Measurements from ENCODE around the gene GRIK3.

The GRIK3 gene

DNA sequence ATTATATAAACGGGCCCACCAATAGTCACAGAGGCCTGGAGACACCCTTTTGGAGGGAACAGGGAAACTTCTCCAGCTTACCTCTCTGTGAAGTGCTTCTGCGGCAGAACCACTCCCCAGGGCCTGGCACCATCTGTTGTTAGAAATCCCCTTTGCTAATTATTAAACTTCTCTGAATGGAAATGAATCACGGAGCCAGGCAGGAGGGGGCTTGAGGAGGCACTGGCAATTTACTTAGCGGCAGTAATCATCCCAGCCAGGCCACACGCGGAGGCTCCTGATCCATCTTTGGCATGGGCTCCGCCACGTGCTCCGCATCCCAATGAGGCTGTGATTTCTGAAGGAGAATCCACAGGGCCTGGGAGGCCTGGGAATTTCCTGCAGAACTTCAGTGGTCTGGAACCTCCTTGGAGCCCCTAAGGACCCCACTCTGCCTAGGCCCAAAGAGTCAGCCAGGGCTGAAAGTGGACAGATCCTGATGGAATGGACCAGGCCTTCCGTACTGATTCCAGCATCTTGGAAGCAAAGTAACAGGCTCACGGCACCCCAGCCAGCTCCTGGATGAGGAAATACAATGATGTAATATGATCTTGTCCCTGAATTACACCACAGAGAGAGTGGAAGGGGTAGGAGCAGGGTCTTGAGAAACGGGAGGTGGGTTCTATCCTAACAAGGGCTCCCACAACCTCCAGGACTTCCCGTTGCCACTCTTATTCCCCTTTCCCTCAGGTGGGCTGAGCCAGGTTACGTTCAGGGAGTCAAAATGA is 62.3 kb downstream of the GRIK3 start:
- no peak overlapping the region for H3K4me3 ChIP-seq (ENCODE audit: low read depth, low read length)
- in situ Hi-C loops (cut with HindIII; ENCODE audit: low sequenced_read_pairs) = no loop called here
- no peak for DNase-seq (ENCODE audit: low read depth, low spot score)
- TF ChIP-seq CTCF (IDR thresholded peaks at IDR 0.05; ENCODE audit: low read depth, low read length) = no peak

- TF ChIP-seq CTCF (IDR thresholded peaks at IDR 0.05; ENCODE audit: low read depth, low read length) = no peak
- no peak overlapping the region for H3K4me3 ChIP-seq (ENCODE audit: low read depth, low read length)
- in situ Hi-C loops (cut with HindIII; ENCODE audit: low sequenced_read_pairs) = no loop called here
- DNase-seq (ENCODE audit: low read depth, low spot score) = no peak
Observed at GRCh38 chr1:36968730-36969129, 65.6 kb downstream of the GRIK3 start.

DNA sequence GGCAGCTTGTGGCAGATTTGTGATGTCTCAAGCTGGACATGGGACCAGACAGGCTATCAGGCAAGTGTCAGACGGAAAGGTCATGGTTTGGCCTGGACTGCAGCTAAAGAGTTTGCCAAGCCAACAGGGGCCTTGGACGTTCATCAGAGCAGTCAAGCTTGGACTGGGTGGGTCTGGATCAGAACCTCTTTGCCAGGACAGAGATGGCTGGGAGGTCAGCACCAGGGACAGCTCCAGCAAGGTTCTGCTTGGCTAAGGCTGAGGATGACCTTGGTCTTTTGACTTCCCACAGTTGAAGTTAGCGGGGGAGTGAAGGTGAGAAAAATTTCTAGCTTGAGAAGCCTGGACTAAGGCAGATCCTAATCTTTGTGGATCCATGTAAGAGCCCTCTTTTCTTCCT is 68.1 kb downstream of the GRIK3 start:
- H3K4me3 ChIP-seq (ENCODE audit: low read depth, low read length) = no peak overlapping the region
- no peak for DNase-seq (ENCODE audit: low read depth, low spot score)
- no peak for TF ChIP-seq CTCF (IDR thresholded peaks at IDR 0.05; ENCODE audit: low read depth, low read length)
- in situ Hi-C loops (cut with HindIII; ENCODE audit: low sequenced_read_pairs) = no loop called here

DNA sequence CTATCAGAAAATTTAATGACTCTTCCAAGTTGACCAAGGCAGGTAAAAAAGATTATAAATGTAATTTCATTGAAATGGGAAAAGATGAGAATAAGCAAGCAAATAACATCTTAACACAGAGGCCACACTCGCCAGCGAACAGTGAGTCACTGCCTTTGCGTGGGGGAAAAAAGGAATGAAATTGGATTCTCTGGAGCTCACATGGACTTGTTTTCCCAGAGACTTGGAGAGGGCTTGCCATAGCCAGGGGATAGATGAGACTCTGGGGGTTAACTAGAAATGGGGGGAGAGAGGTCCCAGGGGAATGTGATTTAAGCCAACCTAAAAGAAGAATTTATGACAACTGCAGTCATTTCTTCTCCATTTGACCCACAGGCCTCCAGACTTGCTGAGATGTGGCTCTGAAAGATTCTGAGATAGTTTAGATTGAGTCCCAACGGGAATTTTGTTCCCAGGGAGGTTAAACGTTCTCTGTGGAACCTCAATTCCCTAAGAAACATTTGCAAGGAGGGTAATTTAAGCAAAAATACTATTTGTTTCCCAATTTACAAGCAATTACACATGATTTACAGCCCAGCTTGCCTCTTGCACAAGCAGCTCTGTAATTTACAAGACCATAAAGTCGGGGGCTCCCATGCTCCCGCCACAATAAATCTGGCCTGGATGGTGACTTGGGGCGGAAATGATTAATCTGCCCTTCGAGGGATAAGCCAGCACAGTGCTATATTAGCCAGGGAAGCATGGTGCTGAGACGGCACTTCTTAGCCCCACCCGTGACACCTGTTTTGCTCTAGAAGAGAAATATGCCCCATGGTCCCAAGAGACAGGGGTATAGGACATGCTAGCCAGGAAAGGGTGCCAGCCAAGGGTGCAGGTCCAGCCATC is 68.8 kb downstream of the GRIK3 start:
- no peak for DNase-seq (ENCODE audit: low read depth, low spot score)
- TF ChIP-seq CTCF (IDR thresholded peaks at IDR 0.05; ENCODE audit: low read depth, low read length) = no peak
- in situ Hi-C loops (cut with HindIII; ENCODE audit: low sequenced_read_pairs) = no loop called here
- no peak overlapping the region for H3K4me3 ChIP-seq (ENCODE audit: low read depth, low read length)

- TF ChIP-seq CTCF (IDR thresholded peaks at IDR 0.05; ENCODE audit: low read depth, low read length) = no peak
- H3K4me3 ChIP-seq (ENCODE audit: low read depth, low read length) = no peak overlapping the region
- no peak for DNase-seq (ENCODE audit: low read depth, low spot score)
- in situ Hi-C loops (cut with HindIII; ENCODE audit: low sequenced_read_pairs) = no loop called here
Observed at GRCh38 chr1:36964830-36965229, 69.5 kb downstream of the GRIK3 start.

GRCh38 chr1:36963006-36963405 is 71.3 kb downstream of the GRIK3 start:
- TF ChIP-seq CTCF (IDR thresholded peaks at IDR 0.05; ENCODE audit: low read depth, low read length) = no peak
- no peak overlapping the region for H3K4me3 ChIP-seq (ENCODE audit: low read depth, low read length)
- DNase-seq (ENCODE audit: low read depth, low spot score) = no peak
- in situ Hi-C loops (cut with HindIII; ENCODE audit: low sequenced_read_pairs) = no loop called here
